Body of pancreas (tissue), 4 donors: ENCODE measurements around the gene MYRIP. TPM values are rescaled to one million over a fixed set of nuclear protein-coding genes. Genes with fewer than 3 reads are reported as not detected.

Source experiments
- ATAC-seq: fragments of 150-250 bp; one replicate; pipeline ENCODE4 v1.9.1; 2016
- DNase-seq, 4 donors: peaks; one replicate each; pipeline ENCODE4 v3.0.0-alpha.2; 2019
- H3K27ac ChIP-seq, 4 donors: fragments of 200-600 bp; sonication (generic); 1 replicate in 3 of 4; 2 replicates in 1 of 4; pipeline versions ENCODE4 v1.5.1 to v1.6.1; 2016 to 2019; ENCODE audit warnings: mild to moderate bottlenecking in 1 of 4, mixed read lengths in 1 of 4, moderate library complexity in 1 of 4
- H3K27me3 ChIP-seq, 2 donors: fragments of 200-600 bp; sonication (generic); one replicate each; pipeline ENCODE4 v1.6.0; 2016; ENCODE audit warnings: mild to moderate bottlenecking in 1 of 2
- H3K36me3 ChIP-seq, 2 donors: fragments of 200-600 bp; sonication (generic); replicated peaks in 1 of 2; 2 replicates each; pipeline ENCODE4 v1.5.1; 2016; ENCODE audit warnings: low read depth in 2 of 2; ENCODE audit not compliant: insufficient read depth in 1 of 2
- H3K4me1 ChIP-seq: fragments of 200-600 bp; sonication (generic); one replicate; pipeline ENCODE4 v1.6.0; 2016
- H3K4me3 ChIP-seq, 2 donors: fragments of 200-600 bp; sonication (generic); 1 replicate in 1 of 2; 2 replicates in 1 of 2; pipeline ENCODE4 v1.5.1; 2016 to 2019
- H3K9me3 ChIP-seq, 3 donors: fragments of 200-600 bp; sonication (generic); 1 replicate in 2 of 3; 2 replicates in 1 of 3; pipeline ENCODE4 v1.5.1; 2016
- POLR2A ChIP-seq, 3 donors: fragments of 450-650 bp; IDR thresholded peaks; one replicate each; pipeline ENCODE4 v1.6.1; 2016; ENCODE audit warnings: antibody characterized with exemption in 3 of 3, mild to moderate bottlenecking in 2 of 3
- WGBS, 2 donors: methylation state at CpG; one replicate each; pipeline ENCODE4 v1.1.5; 2017; 5-methylcytosine and 5-hydroxymethylcytosine counted together
- intact Hi-C: fragments of 100-400 bp; cut with DNase I; formaldehyde crosslinking; loops from one replicate; pipeline ENCODE4 v1.15.1; 2023
- total RNA-seq, 2 donors: library from RNA; depleted of rRNA; stranded (reverse); fragments of >200 nt; gene quantifications; one replicate each; pipeline ENCODE4 v1.1.0, GENCODE V29; 2016
- TF ChIP-seq, protein P1 (sequence below), 7 experiments: fragments of 450-650 bp in 4 of 7; fragments of 200-600 bp in 3 of 7; sonication (generic) in 3 of 7; IDR thresholded peaks; one replicate each; pipeline ENCODE4 v1.5.1; 2016 to 2019; ENCODE audit warnings: antibody characterized with exemption in 7 of 7

The MYRIP gene
- total RNA-seq, 2 donors from 2014 or later = 5.2 to 12.5 TPM

DNA sequence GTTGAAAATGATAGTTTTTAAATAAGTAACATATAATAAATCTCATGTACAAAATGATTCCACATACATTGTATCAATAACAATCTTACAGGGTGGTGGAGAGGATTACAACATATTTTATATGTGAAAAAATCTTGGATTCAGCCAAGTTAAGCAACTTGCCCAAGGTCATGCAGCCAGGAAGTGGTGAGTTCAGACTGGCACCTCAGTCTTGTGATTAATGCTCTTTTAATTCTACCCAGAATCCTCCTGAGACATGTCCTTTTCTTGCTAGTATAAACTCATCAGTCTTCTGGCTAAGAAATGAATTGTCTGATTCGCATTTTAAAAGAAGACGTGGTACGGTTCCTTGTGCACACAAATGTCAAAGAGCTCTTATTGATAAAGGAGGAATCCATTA is 4.5 kb upstream of the MYRIP start:
- intact Hi-C loops = no loop called here
- DNase-seq (no peak), ATAC-seq (no peak)
- Histone ChIP-seq H3K27me3 (no peaks in the 10 kb centered on the region), H3K4me3 (no peak overlapping the region), H3K27ac (no peak overlapping the region), H3K36me3 (no peaks in the 10 kb centered on the region), H3K4me1 (peaks cover 5% of the 10 kb centered on the region), H3K9me3 (no peaks in the 10 kb centered on the region)
- TF ChIP-seq, protein P1, sequence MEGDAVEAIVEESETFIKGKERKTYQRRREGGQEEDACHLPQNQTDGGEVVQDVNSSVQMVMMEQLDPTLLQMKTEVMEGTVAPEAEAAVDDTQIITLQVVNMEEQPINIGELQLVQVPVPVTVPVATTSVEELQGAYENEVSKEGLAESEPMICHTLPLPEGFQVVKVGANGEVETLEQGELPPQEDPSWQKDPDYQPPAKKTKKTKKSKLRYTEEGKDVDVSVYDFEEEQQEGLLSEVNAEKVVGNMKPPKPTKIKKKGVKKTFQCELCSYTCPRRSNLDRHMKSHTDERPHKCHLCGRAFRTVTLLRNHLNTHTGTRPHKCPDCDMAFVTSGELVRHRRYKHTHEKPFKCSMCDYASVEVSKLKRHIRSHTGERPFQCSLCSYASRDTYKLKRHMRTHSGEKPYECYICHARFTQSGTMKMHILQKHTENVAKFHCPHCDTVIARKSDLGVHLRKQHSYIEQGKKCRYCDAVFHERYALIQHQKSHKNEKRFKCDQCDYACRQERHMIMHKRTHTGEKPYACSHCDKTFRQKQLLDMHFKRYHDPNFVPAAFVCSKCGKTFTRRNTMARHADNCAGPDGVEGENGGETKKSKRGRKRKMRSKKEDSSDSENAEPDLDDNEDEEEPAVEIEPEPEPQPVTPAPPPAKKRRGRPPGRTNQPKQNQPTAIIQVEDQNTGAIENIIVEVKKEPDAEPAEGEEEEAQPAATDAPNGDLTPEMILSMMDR (IDR thresholded peaks at IDR 0.05) = no peak
- no peak for TF ChIP-seq POLR2A (IDR thresholded peaks at IDR 0.05)
- WGBS, 2 donors = 61 to 72% methylated on average over 3 of the region's 3 CpGs

DNA sequence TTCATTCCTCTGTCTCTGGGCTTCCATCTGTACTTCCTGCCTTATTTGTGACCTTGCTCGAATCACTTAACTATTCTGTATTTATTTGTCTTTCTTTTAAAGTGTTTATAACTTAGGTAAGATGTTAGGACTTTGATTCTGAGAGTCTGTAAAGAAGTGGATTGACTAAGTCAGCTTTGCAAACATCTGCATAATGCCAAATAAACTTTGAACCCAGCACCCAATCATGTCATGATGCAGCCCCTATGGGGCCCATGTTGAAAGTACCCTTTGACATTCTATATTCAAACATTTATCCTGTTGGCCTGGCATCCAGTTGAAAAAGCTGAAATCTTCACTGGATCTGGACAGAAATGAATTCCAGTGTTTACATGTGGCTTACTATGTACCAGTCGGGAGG is 3.8 kb upstream of the MYRIP start:
- Histone ChIP-seq H3K4me1 (peaks cover 11% of the 10 kb centered on the region), H3K4me3 (no peak overlapping the region), H3K27ac (no peak overlapping the region), H3K27me3 (no peaks in the 10 kb centered on the region), H3K9me3 (no peaks in the 10 kb centered on the region), H3K36me3 (no peaks in the 10 kb centered on the region)
- intact Hi-C loops = no loop called here
- 62 to 63% methylated on average over 2 of the region's 2 CpGs for WGBS, 2 donors
- DNase-seq (no peak), ATAC-seq (no peak)
- TF ChIP-seq, protein P1 (IDR thresholded peaks at IDR 0.05) = no peak

DNA sequence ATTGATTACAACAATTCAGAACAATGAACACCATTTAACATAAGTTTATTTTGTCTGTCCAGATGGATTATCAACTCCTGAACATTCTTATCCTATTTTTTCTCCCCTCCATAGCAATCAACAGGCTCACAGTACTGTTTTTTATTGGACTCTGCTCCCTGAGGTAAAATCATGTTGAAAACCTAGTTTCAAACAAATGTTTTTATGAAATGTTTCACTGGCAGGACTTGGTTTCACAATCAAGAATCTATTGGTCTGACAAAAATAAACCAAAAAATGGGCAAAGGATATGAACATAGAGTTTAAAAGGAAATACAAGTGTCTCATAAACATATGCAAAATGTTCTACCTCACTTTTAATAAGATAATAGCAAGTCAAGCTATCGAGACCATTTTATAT is 2.6 kb upstream of the MYRIP start:
- no peak overlapping the region for H3K4me3 ChIP-seq
- no peaks in the 10 kb centered on the region for H3K9me3 ChIP-seq
- DNase-seq (no peak), ATAC-seq (no peak)
- intact Hi-C loops = no loop called here
- TF ChIP-seq POLR2A (IDR thresholded peaks at IDR 0.05) = no peak
- TF ChIP-seq, protein P1 (IDR thresholded peaks at IDR 0.05) = no peak
- peaks cover 15% of the 10 kb centered on the region for H3K4me1 ChIP-seq
- no peaks in the 10 kb centered on the region for H3K27me3 ChIP-seq
- H3K36me3 ChIP-seq = no peaks in the 10 kb centered on the region
- WGBS, 2 donors = 84 to 96% methylated on average over 1 of the region's 1 CpG
- H3K27ac ChIP-seq = no peak overlapping the region

DNA sequence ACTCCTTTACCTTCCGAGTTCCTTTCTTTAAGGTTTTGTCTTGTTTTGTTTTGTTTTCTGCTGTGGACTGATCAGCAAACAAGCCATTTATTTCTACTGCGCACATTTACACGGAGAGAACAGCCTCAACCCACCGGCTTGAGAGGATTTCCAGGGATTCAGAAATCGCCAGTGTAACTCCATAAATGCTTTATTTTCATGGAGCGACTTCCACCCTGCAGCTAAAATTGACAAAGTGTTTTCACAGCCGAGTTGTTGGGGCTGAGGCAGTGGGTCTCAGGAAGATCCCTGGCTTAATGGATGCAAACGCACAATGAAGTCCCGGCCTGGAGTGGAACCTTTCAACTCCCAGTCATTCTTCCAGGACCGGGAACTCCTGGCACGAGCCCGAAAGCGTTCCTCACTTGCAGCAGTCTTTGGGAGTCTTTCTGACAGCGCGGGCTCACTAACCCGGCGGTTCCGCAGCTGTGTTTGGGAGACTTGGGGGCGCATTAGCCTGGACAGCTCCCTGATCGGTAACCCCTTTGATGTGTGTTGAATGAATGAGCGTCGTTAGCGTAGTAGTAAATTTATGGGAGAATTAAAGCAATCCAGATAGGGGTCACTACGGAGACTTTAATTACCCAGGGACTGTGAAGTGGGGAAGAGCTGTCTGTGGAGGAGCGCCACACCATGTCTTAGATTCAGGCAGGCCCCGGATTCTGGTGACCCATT is 785 bp upstream of the MYRIP start:
- 9 to 26% methylated on average over 12 to 26 of the region's 26 CpGs for WGBS, 2 donors
- peak; percentile 13 for ATAC-seq
- no peaks in the 10 kb centered on the region for H3K27me3 ChIP-seq
- intact Hi-C loops = no loop called here
- TF ChIP-seq POLR2A (IDR thresholded peaks at IDR 0.05) = no peak
- TF ChIP-seq, protein P1 (IDR thresholded peaks at IDR 0.05) = no peak
- no peaks in the 10 kb centered on the region for H3K36me3 ChIP-seq
- DNase-seq = peak; percentile 28 to 61 (median 38)
- no peak overlapping the region for H3K4me3 ChIP-seq
- peaks cover 26% of the 10 kb centered on the region for H3K4me1 ChIP-seq
- H3K27ac ChIP-seq = peak overlapping the region; percentile 12 to 55 (median 54)
- H3K9me3 ChIP-seq = no peaks in the 10 kb centered on the region
